ENCODE results near the gene LINC01488. TPM values are rescaled to one million over a fixed set of nuclear protein-coding genes. Genes with fewer than 3 reads are reported as not detected.
A peak's percentile ranks its signal among the peaks of the same experiment; 100 is the strongest.

Gene LINC01488
- total RNA-seq, 2 experiments from 2014 or later, result not detected

DNA sequence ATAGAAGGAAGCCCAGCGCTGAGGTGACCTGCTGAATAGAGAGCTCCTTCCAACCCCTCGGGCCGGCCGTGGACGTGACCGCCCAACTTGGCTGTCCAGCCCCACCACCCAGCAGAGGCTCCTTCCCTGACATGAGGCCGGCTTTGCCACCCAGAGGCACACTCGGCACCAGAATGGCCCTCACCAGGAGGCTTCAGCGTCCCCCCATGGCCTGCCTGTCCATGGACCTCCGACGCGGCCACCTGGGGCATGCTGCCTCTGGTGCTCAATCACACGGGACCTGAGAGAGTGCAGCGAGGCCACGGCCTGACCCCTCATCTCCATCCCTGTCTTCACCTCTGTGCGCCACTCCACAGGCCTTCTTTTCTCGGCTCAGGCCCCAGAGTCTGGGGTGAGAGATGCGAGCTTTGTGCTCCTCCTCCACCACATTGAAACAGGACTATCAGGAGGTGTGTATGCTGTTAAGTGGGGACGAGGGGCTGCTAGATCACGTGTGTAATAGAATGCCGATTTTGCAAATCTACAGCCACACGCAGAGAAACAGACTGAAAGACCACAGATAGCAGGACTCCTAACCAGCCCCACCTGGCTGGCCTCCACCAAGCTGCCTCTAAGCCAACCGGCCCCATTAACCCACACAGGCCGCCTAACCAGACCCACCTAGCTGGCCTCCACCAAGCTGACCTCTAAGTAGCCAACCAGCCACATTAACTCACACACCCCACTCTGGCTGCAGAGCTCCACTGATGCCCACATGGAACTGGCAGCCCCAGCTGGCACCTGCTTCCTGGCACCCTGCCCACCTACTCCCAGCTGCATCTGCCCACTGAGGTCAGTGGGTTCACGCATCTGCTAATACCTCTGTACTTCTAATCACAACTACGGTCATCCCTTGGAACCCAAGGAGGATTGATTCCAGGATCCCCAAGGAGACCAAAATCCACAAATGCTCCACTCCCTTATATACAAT lies 20.7 kb downstream of the LINC01488 start:
- no peak for DNase-seq
- Mint-ChIP-seq H3K4me1 (peaks cover 11% of the 10 kb centered on the region), H3K4me3 (no peak overlapping the region), H3K36me3 (no peaks in the 10 kb centered on the region), H3K27me3 (peaks cover 3% of the 10 kb centered on the region), H3K27ac (no peak overlapping the region), H3K9me3 (peaks cover 2% of the 10 kb centered on the region)
- POLR2A ChIA-PET, result no interaction called here
- no peak for ATAC-seq (ENCODE audit: low read depth)

DNA sequence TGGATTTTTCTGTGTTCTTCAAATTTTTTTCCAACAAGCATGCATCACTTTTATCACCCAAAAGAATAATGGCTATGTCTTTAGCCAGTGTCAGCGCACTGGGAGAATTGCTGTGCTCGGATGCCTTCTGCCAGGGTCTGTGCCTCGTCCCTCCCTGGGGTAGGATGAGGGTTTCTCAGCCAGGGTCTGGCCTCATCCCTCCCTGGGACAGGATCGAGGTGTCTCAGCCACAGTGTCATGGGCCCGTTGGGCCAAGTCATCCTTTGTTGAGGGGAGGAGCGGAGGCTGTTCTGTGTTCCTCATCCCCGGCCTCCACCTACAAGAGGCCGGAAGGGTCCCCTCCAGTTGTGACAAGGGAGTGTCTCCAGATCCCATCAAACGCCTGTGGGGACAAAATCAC lies 22.7 kb downstream of the LINC01488 start:
- no peak for DNase-seq
- Mint-ChIP-seq H3K4me3 (no peak overlapping the region), H3K27me3 (peaks cover 3% of the 10 kb centered on the region), H3K36me3 (no peaks in the 10 kb centered on the region), H3K27ac (no peak overlapping the region), H3K4me1 (peaks cover 19% of the 10 kb centered on the region), H3K9me3 (peaks cover 2% of the 10 kb centered on the region)
- POLR2A ChIA-PET, result no interaction called here
- no peak for ATAC-seq (ENCODE audit: low read depth)

DNA sequence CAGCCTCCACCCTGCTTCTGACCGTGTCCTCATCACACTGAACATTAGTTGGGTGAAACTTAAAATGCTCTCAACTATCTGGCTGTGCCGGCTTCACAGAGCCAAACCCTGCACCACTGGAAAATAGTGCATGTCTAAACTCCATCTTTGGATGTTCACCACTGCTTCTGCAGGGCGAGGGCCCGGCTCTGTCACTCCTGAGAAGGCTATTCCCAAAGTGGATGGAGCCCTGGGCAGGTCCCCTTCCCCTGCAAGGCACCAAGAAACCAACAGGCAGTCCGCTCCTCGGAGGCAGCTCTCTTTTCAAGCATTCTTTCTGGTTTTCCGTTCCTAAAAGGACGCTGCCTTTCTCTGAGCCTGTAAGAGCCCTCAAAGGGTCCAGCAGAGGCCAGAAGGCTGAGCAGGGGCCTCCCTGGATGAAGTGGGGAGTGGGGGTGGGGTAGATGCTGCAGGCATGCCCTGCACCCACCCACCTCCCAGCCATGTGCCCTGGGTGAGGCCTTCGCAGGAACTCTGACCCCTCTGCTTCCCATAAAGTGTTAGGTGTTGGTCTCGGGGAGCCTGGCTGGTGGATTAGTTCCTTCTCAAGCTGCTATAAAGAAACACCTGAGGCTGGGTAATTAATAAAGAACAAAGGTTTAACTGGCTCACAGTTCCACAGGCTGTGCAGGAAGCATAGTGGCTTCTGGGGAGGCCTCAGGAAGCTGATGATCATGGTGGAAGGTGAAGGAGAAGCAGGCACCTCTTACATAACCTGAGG lies 23.3 kb downstream of the LINC01488 start:
- peaks cover 3% of the 10 kb centered on the region for H3K27me3 Mint-ChIP-seq
- POLR2A ChIA-PET, result no interaction called here
- ATAC-seq (ENCODE audit: low read depth), result no peak
- no peak overlapping the region for H3K27ac Mint-ChIP-seq
- no peak for DNase-seq
- no peaks in the 10 kb centered on the region for H3K36me3 Mint-ChIP-seq
- no peak overlapping the region for H3K4me3 Mint-ChIP-seq
- H3K9me3 Mint-ChIP-seq, result peaks cover 2% of the 10 kb centered on the region
- peaks cover 21% of the 10 kb centered on the region for H3K4me1 Mint-ChIP-seq

DNA sequence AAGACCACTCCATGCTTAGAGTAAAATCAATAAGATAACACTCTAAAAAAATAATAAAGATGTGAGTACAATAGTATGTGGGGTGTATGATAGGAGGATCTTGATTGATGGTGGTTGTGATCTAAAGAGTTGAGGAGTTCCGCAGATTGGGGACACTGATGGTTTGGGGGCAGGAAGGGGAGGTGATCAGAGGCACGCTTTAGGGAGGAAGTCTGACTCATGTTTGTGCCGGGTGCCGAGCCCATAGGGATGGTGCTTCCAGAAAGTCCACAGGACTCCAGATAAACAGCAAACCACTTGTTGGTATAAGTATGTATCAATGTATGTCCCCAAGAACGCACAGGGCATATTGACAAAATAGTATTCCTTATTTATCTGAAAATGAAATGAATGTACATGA lies 27.5 kb downstream of the LINC01488 start:
- POLR2A ChIA-PET, result no interaction called here
- Mint-ChIP-seq H3K36me3 (no peaks in the 10 kb centered on the region), H3K9me3 (peaks cover 2% of the 10 kb centered on the region), H3K4me3 (no peak overlapping the region), H3K27ac (no peak overlapping the region), H3K27me3 (peaks cover 3% of the 10 kb centered on the region), H3K4me1 (peaks cover 14% of the 10 kb centered on the region)
- ATAC-seq (ENCODE audit: low read depth) (peak; percentile 67), DNase-seq (no peak)

DNA sequence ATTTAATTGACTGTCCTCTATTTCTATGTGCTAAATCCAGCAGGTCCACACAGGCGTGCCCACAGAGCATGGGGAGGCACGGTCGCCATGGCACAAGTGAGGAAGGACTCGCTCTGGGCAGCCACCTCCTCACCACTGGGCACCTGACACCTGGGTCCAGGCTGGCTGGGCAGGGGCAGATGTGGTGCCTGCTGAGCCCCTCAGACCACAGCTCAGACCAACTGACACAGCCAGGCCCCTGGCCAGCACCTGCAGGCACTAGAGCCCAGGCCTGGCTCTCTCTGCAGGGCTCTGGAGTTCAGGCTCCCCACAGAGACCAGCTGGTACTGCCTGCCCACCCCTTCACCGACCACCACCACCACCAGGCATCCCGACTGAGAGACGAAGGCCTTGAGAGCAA lies 27.9 kb downstream of the LINC01488 start:
- ATAC-seq (ENCODE audit: low read depth) (no peak), DNase-seq (no peak)
- POLR2A ChIA-PET, result no interaction called here
- Mint-ChIP-seq H3K9me3 (peaks cover 2% of the 10 kb centered on the region), H3K4me1 (peaks cover 14% of the 10 kb centered on the region), H3K27ac (no peak overlapping the region), H3K27me3 (peaks cover 3% of the 10 kb centered on the region), H3K4me3 (no peak overlapping the region), H3K36me3 (no peaks in the 10 kb centered on the region)

DNA sequence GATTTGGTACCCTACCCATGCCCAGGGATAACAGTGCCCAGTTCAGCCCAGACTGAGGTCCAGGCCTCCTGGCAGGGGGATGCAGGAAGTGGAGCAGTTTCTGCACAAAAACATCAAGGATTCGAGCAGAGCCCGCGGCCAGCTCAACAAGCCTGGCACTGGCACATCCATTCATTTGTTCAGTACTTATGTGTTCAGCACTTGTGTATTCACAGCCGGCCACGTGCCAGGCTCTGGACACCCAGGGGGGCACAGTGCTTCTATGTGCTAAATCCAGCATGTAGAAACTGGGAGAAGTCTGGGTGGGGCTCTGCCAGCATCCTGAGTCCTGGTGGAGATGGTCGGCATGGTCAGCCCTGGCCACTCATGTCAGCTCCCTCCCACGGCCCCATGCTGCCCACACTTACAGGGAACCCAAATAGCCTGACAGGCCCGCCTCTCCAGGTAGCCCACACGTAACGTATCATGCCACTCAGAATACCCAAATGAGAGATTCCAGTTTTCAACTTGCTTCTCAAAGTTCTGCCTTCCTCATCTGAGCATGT lies 28.5 kb downstream of the LINC01488 start:
- DNase-seq (no peak), ATAC-seq (ENCODE audit: low read depth) (no peak)
- no peaks in the 10 kb centered on the region for H3K36me3 Mint-ChIP-seq
- H3K4me3 Mint-ChIP-seq, result no peak overlapping the region
- peaks cover 3% of the 10 kb centered on the region for H3K27me3 Mint-ChIP-seq
- peaks cover 2% of the 10 kb centered on the region for H3K9me3 Mint-ChIP-seq
- H3K27ac Mint-ChIP-seq, result no peak overlapping the region
- POLR2A ChIA-PET, result no interaction called here
- peaks cover 14% of the 10 kb centered on the region for H3K4me1 Mint-ChIP-seq

DNA sequence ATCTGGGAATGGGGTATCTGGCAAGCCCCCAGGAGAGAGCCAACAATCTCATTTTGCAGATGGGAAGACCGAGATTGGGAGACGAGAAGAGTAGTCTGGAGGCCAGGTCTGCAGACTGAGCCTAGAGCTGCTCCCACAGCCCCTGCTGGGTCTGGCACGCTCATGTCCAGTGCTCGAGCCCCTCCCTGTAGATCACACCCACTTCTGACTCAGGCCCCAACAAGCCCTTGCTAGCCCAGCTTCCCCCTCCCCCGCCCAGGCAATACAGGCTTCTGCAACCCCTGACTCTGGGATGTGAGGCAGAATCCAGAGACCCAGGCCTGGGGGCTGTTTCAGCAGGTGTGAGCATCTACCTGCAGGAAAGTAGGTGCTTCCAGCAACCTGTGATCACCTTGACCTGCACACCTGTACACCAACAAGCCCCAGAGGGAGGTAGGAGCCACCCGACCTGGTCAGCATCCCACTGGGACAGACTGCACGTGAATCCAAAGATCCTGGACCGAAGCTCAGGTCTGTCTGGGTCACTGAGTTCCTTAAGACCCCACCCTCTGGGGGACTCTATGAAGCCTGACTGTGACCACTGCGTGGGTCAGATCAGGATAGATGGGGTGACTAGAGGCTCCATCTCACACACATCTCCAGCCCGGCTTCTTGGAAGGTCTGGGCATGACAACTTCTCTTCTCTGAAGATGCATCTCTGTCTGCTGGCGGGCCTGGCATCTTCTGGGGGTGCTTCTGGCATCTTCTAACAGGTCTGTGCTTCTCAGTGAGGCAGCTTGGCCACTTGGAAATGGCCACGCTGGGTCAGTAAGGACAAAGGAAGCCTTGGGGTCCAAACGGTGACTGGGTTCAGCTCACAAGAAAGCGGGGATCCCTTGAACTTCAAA lies 29.3 kb downstream of the LINC01488 start:
- POLR2A ChIA-PET, result no interaction called here
- ATAC-seq (ENCODE audit: low read depth) (no peak), DNase-seq (no peak)
- H3K27ac Mint-ChIP-seq, result peak overlapping the region; percentile 43
- no peak overlapping the region for H3K4me3 Mint-ChIP-seq
- peaks cover 3% of the 10 kb centered on the region for H3K27me3 Mint-ChIP-seq
- peaks cover 11% of the 10 kb centered on the region for H3K4me1 Mint-ChIP-seq
- H3K36me3 Mint-ChIP-seq, result no peaks in the 10 kb centered on the region
- peaks cover 4% of the 10 kb centered on the region for H3K9me3 Mint-ChIP-seq

DNA sequence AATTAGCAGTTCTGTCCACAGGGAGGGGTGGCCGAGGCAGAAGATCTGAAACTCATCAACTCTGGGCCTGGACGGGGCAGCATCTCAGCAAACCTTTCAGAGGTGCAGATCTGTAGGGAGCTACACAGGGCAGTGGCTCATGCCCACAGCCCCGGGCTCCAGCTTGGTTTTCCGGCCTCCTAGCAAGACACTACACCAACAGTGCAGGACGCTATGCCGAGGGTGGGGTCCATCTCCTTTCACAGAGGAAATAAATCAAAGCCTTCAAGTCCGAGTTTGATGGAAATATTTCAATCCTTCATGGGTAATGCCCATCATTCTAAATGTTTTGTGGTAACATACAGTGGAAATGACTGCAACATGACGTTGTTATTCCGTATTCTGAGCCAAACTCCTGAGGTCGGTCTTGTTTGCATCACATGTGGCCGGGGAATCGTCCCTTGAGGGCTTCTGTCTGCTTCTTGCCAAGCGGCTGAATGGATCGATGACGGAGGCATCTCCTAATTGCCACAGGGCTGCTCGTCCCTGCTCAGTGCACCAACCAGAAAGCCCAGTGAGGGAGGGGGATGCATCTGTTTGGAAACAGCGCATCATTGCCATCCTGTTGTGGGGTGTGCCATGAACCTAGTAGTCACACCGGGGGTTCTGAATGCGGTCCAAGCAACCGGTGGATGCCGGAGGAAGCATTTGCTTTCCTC lies 30.0 kb downstream of the LINC01488 start:
- Mint-ChIP-seq H3K27ac (peak overlapping the region; percentile 43), H3K4me3 (no peak overlapping the region), H3K36me3 (no peaks in the 10 kb centered on the region), H3K9me3 (peaks cover 2% of the 10 kb centered on the region), H3K4me1 (peaks cover 11% of the 10 kb centered on the region), H3K27me3 (peaks cover 5% of the 10 kb centered on the region)
- ATAC-seq (ENCODE audit: low read depth) (no peak), DNase-seq (no peak)
- POLR2A ChIA-PET, result no interaction called here

DNA sequence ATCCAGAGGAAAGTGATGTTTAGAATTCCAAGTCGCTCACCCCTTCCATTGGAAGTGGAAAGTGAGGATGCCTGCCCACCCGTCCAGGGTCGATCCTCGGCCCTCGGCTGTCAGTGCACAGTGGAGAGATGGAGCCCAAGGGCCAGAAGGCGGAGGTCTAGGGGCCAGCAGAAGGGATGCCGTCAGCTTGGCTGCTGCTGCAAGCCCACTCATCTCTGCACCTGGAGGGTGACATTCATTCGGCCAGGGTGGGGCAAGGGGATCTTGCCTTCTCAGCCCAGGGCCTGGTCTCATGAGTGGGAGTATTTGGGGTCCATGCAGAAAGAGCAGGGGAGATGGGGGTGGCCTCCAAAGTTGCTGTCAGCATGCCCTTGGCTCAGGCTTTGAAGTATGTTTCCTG lies 30.7 kb downstream of the LINC01488 start:
- Mint-ChIP-seq H3K4me3 (no peak overlapping the region), H3K27ac (no peak overlapping the region), H3K27me3 (peaks cover 2% of the 10 kb centered on the region), H3K36me3 (no peaks in the 10 kb centered on the region), H3K4me1 (peaks cover 11% of the 10 kb centered on the region), H3K9me3 (peaks cover 2% of the 10 kb centered on the region)
- POLR2A ChIA-PET, result no interaction called here
- DNase-seq, result no peak
- no peak for ATAC-seq (ENCODE audit: low read depth)

DNA sequence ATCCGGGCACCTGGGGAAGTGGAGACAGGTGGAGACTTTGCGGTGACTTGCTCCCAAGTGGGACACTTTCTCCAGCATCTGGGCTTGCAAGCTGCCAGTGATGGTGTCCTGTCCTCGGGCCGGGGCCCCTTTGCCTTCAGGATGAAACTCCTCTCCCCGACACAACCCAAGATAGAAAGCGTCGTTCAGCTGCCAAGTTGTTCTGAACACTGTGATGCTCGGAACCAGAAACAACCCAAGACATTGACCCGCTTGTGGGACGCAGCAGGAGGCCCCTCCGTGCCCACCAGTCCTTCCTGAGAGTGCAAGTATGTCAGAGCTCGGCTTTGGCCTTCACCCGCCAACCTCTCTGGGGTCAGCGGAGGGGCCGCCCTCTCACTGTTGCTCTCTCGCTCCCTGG lies 31.3 kb downstream of the LINC01488 start:
- ATAC-seq (ENCODE audit: low read depth) (no peak), DNase-seq (no peak)
- no peak overlapping the region for H3K27ac Mint-ChIP-seq
- H3K4me1 Mint-ChIP-seq, result peaks cover 11% of the 10 kb centered on the region
- H3K9me3 Mint-ChIP-seq, result peaks cover 3% of the 10 kb centered on the region
- H3K36me3 Mint-ChIP-seq, result no peaks in the 10 kb centered on the region
- peaks cover 4% of the 10 kb centered on the region for H3K27me3 Mint-ChIP-seq
- no peak overlapping the region for H3K4me3 Mint-ChIP-seq
- POLR2A ChIA-PET, result no interaction called here

DNA sequence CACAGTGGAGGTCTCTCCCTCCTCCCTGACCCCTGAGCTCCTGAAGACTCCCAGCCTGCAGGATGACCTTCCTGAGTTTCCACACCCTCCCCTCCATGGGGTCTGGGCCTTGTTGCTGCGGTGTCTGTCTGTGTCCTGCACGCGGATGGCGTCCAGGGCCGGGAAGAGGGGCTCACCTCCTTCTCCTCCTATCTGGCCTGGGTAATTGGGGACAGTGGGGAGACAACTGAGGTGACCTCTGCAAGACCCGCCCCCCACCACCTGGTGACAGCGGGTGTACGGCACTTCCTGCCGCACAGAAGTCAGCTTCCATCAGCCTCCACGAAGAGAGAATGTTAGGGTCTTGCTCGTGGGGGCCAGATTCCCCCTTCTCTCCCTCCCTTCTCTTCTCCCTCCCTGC lies 31.7 kb downstream of the LINC01488 start:
- no peaks in the 10 kb centered on the region for H3K36me3 Mint-ChIP-seq
- H3K27ac Mint-ChIP-seq, result no peak overlapping the region
- POLR2A ChIA-PET, result no interaction called here
- H3K4me1 Mint-ChIP-seq, result peaks cover 11% of the 10 kb centered on the region
- no peak overlapping the region for H3K4me3 Mint-ChIP-seq
- DNase-seq (no peak), ATAC-seq (ENCODE audit: low read depth) (no peak)
- H3K27me3 Mint-ChIP-seq, result peaks cover 4% of the 10 kb centered on the region
- H3K9me3 Mint-ChIP-seq, result peaks cover 5% of the 10 kb centered on the region

DNA sequence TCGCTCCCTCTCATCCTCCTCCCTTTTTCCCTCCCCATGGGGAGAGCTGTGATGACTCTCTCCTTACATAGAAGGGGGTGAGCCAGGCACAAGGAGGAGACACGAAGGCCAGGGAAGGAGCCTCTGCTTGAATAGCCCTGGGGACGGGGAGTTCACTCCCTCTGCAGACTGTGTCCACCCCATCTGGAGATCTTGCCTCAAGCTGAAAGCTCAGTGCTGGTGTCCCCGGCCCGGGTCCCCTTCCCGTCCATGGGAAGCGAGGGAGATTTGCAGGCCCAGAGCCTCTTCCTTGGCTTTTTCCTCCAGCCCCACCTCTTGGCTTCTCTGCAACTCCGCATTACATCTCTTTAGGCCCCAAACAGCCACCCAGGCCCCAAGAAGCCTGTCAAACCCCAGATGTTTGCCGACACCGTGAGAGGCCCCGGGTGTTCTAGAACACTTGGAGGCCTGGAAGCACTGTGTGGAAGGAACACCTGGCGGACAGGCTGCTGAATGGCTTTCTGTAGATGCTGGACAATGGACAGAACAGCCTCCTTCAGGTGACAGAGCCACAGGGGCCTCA lies 32.3 kb downstream of the LINC01488 start:
- DNase-seq (no peak), ATAC-seq (ENCODE audit: low read depth) (no peak)
- Mint-ChIP-seq H3K9me3 (peaks cover 9% of the 10 kb centered on the region), H3K4me3 (no peak overlapping the region), H3K4me1 (peaks cover 6% of the 10 kb centered on the region), H3K27ac (no peak overlapping the region), H3K27me3 (peaks cover 4% of the 10 kb centered on the region), H3K36me3 (peaks cover 2% of the 10 kb centered on the region)
- POLR2A ChIA-PET, result no interaction called here

Measured in activated naive CD8-positive, alpha-beta T cell treated with anti-CD3 and anti-CD28 coated beads, Interleukin-2, amount 10 ng/mL, durations not matched to agents 7 days and 5 days (primary cell).